Left renal pelvis (tissue), 4 donors: ENCODE results near the gene GAK. TPM values are rescaled to one million over a fixed set of nuclear protein-coding genes. Genes with fewer than 3 reads are reported as not detected.

ENCODE experiments used
- DNase-seq, 4 donors: peaks; one replicate each; pipeline ENCODE4 v3.0.0-alpha.2; 2013; ENCODE audit warnings: low read depth in 4 of 4, low spot score in 3 of 4
- polyA plus RNA-seq, 4 donors: library from polyadenylated mRNA; unstranded; fragments of 120-200 nt; gene quantifications; one replicate each; pipeline ENCODE4 v1.2.1, GENCODE V29; 2013; ENCODE audit not compliant: insufficient read length in 4 of 4

The GAK gene
- polyA plus RNA-seq, 4 donors: 51.8 to 82.9 (median 61.0) TPM

- DNase-seq: no peak
Measured at GRCh38 chr4:893276-893994, 38.7 kb downstream of the GAK start.

- no peak for DNase-seq
Measured at GRCh38 chr4:892780-893179, 39.3 kb downstream of the GAK start.

- no peak for DNase-seq
Measured at GRCh38 chr4:891747-892146, 40.4 kb downstream of the GAK start.

GRCh38 chr4:890036-890695, 42.0 kb downstream of the GAK start:
- no peak for DNase-seq

- no peak for DNase-seq
Measured at GRCh38 chr4:889516-889915, 42.6 kb downstream of the GAK start.

GRCh38 chr4:888029-888428, 44.1 kb downstream of the GAK start:
- DNase-seq: no peak

- DNase-seq: no peak
Measured at GRCh38 chr4:887034-887763, 44.9 kb downstream of the GAK start.

GRCh38 chr4:886244-886643, 45.9 kb downstream of the GAK start:
- no peak for DNase-seq

- no peak for DNase-seq
Measured at GRCh38 chr4:885353-885752, 46.8 kb downstream of the GAK start.

GRCh38 chr4:884896-885295, 47.2 kb downstream of the GAK start:
- no peak for DNase-seq

- no peak for DNase-seq
Measured at GRCh38 chr4:884259-884658, 47.9 kb downstream of the GAK start.

GRCh38 chr4:883377-884095, 48.6 kb downstream of the GAK start:
- no peak for DNase-seq

- DNase-seq: no peak
Measured at GRCh38 chr4:882646-883045, 49.5 kb downstream of the GAK start.

GRCh38 chr4:881709-882108, 50.4 kb downstream of the GAK start:
- DNase-seq: no peak

- DNase-seq: no peak
Measured at GRCh38 chr4:880684-881405, 51.3 kb downstream of the GAK start.

- DNase-seq: no peak
Measured at GRCh38 chr4:879729-880077, 52.4 kb downstream of the GAK start.

GRCh38 chr4:878796-879728, 53.1 kb downstream of the GAK start:
- DNase-seq: no peak

GRCh38 chr4:877502-877901, 54.6 kb downstream of the GAK start:
- no peak for DNase-seq

GRCh38 chr4:876780-877179, 55.3 kb downstream of the GAK start:
- no peak for DNase-seq
